Central memory CD8-positive, alpha-beta T cell (primary cell): ENCODE measurements around the gene SBK2.

ENCODE experiments used
- ATAC-seq: fragments of 150-1000 bp; cut with Tn5 transposase; replicated peaks from 2 replicates; pipeline ENCODE4 v1.10.0; 2022; ENCODE audit warnings: mild to moderate bottlenecking, moderate FRiP score, moderate number of reproducible peaks; ENCODE audit not compliant: poor library complexity, severe bottlenecking; ENCODE audit errors: extremely low read depth
- DNase-seq, 2 donors: peaks; one replicate each; pipeline ENCODE4 v3.0.0; 2021; ENCODE audit warnings: low spot score in 2 of 2
- H3K27ac Mint-ChIP-seq: one replicate; pipeline ENCODE4 v1.8.0; 2022; ENCODE audit warnings: low read depth, mild to moderate bottlenecking, moderate library complexity, mixed read lengths
- H3K27me3 Mint-ChIP-seq: one replicate; pipeline ENCODE4 v1.8.0; 2022; ENCODE audit warnings: mixed read lengths
- H3K36me3 Mint-ChIP-seq: one replicate; pipeline ENCODE4 v1.8.0; 2022; ENCODE audit warnings: mild to moderate bottlenecking, moderate library complexity, mixed read lengths; ENCODE audit not compliant: insufficient read depth
- H3K4me1 Mint-ChIP-seq: one replicate; pipeline ENCODE4 v1.8.0; 2022; ENCODE audit warnings: mixed read lengths
- H3K4me3 Mint-ChIP-seq: one replicate; pipeline ENCODE4 v1.8.0; 2022; ENCODE audit warnings: mild to moderate bottlenecking, moderate library complexity, mixed read lengths
- H3K9me3 Mint-ChIP-seq: one replicate; pipeline ENCODE4 v1.8.0; 2022; ENCODE audit warnings: mixed read lengths

The SBK2 gene

DNA sequence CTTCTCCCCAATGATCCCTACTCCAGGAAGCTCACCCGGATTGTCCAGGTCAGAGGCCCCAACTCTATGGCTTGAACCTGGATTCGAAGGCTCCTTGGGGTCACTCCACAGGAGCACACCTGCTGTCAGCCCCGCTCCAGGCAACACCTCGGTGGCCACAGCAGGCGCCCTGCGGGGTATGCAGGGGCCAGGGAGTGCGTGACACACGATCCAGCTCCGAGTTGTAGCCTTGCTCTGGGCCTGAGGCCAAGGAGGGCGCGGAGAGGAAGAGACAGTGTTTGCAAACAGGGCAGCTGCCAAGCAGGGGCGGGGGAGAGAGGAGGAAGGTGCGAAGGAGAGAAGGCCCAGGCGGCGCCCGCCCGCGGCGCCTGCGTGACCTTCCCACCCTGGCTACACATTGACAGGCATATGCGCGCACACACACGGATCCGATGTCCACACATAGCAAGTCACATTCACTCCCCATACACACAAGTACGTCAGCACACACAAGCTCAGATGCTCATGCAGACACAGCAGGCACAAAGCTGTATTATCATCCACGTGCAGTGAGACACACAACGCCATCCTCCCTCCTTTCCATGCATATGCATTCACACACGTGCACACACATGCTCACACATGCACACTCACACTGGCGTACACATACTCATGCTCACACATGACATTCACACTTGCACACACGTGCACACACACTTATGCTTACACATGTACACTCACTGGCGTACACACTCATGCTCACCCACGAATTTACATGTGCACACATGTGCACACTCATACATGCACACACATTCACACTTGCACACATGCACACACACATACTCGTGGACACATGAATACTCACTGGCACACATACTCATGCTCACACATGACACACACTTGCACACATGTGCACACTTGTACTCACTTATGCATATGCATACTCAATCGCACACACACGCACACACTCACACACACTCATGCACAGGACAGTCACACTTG lies 10.4 kb downstream of the SBK2 start:
- no peak overlapping the region for H3K4me3 Mint-ChIP-seq
- H3K36me3 Mint-ChIP-seq: no peaks in the 10 kb centered on the region
- no peaks in the 10 kb centered on the region for H3K9me3 Mint-ChIP-seq
- no peak for DNase-seq
- no peaks in the 10 kb centered on the region for H3K27me3 Mint-ChIP-seq
- no peaks in the 10 kb centered on the region for H3K4me1 Mint-ChIP-seq
- no peak for ATAC-seq
- no peak overlapping the region for H3K27ac Mint-ChIP-seq

DNA sequence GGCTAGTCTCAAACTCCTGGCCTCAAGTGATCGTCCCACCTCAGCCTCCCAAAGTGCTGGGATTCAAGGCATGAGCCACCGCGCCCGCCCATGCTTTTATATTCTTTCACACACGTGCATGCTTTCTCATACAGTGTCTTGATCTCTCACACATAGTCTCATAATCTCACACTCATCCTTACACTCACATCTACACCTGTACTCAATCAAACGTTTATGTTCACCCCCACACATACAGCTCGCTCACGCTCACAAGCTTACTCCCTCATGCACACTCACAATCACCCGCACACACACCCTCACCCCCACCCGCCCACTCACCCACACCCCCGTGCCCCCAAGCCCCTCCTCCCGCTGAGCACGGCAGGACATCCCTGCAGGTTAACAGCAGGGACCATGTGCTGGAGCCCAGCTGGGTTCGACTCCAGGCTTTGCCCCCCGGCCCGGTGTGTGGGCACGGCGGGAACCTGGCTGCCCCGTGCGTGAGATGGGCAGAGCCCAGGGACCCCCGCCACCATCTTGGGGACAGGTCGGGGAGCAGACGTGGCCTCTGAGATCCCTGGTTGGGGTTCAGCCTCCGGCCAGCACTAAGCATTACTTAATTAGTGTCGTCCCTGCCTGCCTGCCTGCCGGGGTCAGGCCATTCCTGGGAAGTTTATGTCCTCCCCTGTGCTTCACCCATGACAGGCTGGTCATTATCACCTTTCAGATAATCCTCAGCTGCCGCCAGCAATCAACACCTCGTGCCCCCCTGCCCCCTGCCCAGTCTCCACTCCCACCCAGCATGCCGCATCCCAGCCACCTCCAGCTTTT lies 11.4 kb downstream of the SBK2 start:
- no peak overlapping the region for H3K27ac Mint-ChIP-seq
- no peaks in the 10 kb centered on the region for H3K36me3 Mint-ChIP-seq
- no peaks in the 10 kb centered on the region for H3K27me3 Mint-ChIP-seq
- H3K9me3 Mint-ChIP-seq: no peaks in the 10 kb centered on the region
- DNase-seq (no peak), ATAC-seq (no peak)
- H3K4me3 Mint-ChIP-seq: no peak overlapping the region
- no peaks in the 10 kb centered on the region for H3K4me1 Mint-ChIP-seq

DNA sequence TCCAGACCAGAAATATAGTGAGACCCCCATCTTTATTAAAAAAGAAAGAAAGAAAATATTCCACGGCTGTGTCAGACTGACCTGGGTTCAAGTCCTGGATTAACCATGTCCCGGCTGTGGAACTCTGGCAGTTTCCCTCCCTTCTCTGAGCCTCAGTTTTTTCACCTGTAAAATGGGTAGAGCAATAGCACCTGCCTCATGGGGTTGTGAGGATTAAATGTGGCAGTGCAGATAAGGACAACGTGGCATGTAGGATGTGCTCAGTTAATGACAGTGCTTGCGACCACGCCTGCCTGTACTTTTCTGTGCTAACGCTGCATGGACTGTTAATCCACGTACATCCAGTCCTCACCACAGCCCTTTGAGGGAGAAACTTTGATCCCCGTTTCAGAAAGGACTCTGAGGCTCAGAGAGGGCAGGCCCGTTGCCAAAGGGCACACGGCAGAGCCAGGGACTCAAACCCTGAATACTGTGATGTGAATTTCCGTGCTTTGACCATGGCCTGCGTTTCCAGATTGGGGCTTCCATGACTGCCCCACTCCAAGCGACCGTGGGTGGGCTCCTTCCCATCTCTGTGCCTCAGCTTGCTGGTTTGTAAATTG lies 16.1 kb downstream of the SBK2 start:
- H3K4me1 Mint-ChIP-seq: peaks cover 5% of the 10 kb centered on the region
- ATAC-seq (no peak), DNase-seq (no peak)
- no peaks in the 10 kb centered on the region for H3K27me3 Mint-ChIP-seq
- H3K9me3 Mint-ChIP-seq: no peaks in the 10 kb centered on the region
- no peak overlapping the region for H3K27ac Mint-ChIP-seq
- no peak overlapping the region for H3K4me3 Mint-ChIP-seq
- no peaks in the 10 kb centered on the region for H3K36me3 Mint-ChIP-seq

DNA sequence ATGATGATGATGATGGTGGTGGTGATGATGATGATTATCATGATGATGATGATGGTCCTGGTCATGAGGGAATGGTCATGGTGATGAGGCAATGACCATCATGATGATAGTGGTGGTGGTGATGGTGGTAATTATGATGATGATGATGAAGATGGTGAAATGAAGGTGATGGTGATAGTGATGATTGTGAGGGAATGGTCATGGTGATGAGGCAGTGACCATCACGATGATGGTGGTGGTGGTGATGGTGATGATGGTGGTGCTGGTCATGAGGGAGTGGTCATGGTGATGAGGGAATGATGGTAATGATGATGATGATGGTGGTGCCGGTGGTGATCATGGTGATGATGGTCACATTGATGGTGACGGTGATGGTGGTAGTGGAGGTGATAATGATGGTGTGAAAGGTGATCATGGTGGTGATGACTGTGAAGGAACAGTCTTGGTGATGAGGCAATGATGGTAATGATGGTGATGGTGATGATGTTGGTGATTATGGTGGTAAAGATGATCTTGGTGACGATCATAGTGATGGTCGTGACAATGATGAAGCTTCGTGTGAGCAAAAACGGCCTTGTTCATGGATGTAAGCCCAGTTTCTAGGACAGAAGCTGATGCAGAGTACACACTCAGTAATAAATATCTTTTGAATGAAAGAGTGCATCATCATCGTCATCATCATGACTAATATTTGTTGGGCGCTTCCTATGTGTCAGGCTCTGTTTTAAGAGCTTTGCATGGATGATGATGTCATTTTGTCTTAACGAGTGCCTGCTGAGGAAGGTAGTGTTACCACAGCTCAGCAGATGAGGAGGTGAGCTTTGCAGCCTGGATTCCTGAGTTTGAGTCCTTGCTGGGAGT lies 17.3 kb downstream of the SBK2 start:
- ATAC-seq (no peak), DNase-seq (no peak)
- Mint-ChIP-seq H3K36me3 (no peaks in the 10 kb centered on the region), H3K9me3 (no peaks in the 10 kb centered on the region), H3K27ac (no peak overlapping the region), H3K4me3 (no peak overlapping the region), H3K4me1 (peaks cover 5% of the 10 kb centered on the region), H3K27me3 (no peaks in the 10 kb centered on the region)

DNA sequence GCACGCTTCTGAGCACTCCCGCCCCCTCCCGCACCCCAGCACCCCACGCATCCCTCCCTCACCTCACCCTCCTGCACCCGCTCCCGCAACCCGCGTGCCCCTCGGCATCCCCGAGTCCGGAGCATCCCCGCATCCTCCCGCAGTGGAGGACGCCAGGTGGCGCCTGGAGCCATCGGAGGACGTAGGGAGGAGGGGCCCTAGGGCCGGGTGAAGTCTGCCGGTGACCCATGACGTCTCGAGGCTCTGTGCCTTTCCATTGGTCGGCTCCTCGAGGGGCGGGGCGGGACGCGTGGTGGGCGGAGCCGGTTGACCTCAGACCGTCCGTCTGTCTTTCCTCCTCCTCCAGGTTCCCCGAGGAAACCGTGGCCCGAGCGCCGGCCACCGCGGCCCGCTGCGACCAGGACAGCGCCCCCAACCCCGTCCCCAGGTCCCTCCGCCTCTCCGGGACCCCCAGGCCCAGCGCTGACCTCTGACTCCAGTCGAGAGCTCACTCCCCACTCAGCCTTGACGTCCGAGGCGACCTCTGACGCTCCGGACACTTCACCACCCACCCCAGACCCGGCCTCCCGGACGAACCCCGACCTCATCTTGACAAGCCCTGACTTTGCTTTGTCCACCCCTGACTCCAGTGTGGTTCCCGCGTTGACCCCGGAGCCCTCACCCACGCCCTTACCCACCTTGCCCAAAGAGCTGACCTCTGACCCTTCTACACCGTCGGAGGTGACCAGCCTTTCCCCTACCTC lies 19.9 kb downstream of the SBK2 start:
- Mint-ChIP-seq H3K9me3 (no peaks in the 10 kb centered on the region), H3K4me1 (peaks cover 5% of the 10 kb centered on the region), H3K36me3 (no peaks in the 10 kb centered on the region), H3K4me3 (peak overlapping the region; percentile 68), H3K27me3 (peaks cover 18% of the 10 kb centered on the region), H3K27ac (peak overlapping the region; percentile 45)
- ATAC-seq: peak; percentile 100
- peak; percentile 82 to 87 for DNase-seq

DNA sequence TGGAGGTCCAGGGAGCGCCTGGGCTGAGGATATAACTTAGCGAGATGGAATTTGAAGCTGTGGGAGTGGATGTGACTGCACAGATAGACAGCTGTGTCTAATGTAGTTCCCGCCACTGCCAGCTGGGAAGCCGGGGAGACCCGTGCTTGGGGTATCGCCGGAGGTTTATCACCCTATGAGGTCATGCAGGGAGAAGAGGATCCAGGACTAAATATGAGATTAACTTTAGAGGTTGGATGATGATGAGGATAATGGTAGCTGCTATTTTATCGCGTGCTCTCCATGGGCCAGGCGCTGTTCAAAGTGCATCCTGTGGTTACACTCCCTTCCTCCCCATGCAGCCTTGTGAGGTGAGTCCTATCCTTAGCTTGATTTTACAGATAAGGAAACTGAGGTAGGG lies 28.8 kb downstream of the SBK2 start:
- H3K27me3 Mint-ChIP-seq: peaks cover 45% of the 10 kb centered on the region

DNA sequence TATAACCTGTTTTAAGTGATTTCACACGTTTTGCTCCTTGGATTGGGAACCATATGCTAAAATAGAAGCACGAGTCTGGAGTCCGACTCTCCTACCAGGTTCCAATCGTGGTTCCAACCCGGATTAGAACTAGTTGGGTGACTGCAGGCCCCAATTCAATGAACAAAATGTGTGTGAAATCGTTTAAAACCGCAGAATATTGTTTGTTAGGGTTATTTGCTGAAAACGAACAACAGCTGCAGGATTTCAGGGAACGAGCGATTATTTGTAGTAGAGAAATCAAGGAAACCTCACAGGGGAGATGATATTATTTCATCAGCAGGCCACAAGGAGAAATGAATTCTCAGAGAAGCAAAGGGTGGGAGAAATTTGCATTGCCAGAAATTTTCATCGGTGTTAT lies 32.0 kb downstream of the SBK2 start:
- Mint-ChIP-seq H3K27me3 (peaks cover 22% of the 10 kb centered on the region), H3K4me1 (peaks cover 13% of the 10 kb centered on the region), H3K27ac (no peak overlapping the region), H3K9me3 (no peaks in the 10 kb centered on the region), H3K36me3 (peaks cover 16% of the 10 kb centered on the region), H3K4me3 (no peak overlapping the region)
- DNase-seq (no peak), ATAC-seq (no peak)

More for the DNA sequence above, 28.8 kb downstream of the SBK2 start:
- ATAC-seq: no peak
- H3K4me1 Mint-ChIP-seq: peaks cover 11% of the 10 kb centered on the region
- H3K27ac Mint-ChIP-seq: no peak overlapping the region
- H3K4me3 Mint-ChIP-seq: no peak overlapping the region
- H3K9me3 Mint-ChIP-seq: no peaks in the 10 kb centered on the region
- no peak for DNase-seq
- peaks cover 11% of the 10 kb centered on the region for H3K36me3 Mint-ChIP-seq

DNA sequence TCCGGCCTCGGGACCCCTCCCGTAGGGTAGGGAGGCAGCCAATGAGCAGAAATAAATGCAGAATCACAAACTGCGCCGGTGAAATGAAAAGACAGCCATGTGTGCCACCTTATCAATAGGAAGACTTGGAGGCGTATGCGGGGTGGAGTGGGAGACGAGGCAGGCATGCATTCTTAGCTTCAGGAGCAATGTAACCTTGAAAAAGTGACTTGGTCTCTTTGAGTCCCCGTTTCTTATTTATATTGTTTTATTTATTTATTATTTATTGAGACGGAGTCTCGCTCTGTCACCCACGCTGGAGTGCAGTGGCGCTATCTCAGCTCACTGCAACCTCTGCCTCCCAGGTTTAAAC lies 32.7 kb downstream of the SBK2 start:
- peak overlapping the region; percentile 82 for H3K27ac Mint-ChIP-seq
- peak; percentile 5 for ATAC-seq

DNA sequence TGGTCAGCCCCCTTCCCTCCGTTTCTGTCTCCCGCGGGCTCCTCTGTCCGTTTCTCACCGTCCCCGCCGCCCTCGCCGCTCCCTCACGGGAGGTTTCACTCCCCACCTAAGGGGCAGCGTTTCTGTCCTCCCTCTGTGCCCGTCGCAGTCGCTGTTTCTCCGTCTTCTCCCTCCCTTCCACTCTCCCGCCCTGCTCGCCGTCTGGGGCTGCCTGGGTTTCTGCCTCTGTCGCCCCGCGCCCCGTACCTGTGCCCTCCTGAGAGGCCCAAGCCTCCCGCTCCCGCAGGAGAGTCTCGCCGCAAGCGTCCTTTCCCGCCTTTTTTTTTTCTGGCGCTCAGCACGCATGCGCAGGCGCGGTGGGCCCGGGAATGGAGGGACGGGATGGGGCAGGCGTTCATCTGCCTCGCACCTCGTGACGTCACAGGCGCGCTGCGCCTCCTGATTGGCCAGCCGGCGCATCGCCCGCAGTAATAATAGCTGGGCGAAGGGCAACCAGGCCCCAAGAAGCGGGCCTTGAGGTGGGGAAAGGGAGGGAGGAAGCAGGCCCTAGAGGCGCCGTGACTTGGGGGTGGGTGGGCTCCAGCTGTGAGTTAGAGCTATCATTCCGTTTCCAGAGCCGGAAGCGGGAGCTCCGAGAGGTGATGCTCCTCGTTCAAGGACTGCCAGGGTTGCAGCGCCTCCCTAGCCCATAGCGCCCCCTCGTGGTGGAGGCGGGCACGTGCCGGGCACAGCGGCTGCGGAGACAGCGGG lies 33.3 kb downstream of the SBK2 start:
- H3K36me3 Mint-ChIP-seq: peaks cover 16% of the 10 kb centered on the region
- peaks cover 13% of the 10 kb centered on the region for H3K4me1 Mint-ChIP-seq
- peak; percentile 95 for ATAC-seq

More for the DNA sequence above, 32.7 kb downstream of the SBK2 start:
- Mint-ChIP-seq H3K4me1 (peaks cover 13% of the 10 kb centered on the region), H3K9me3 (no peaks in the 10 kb centered on the region), H3K4me3 (peak overlapping the region; percentile 84), H3K27me3 (peaks cover 18% of the 10 kb centered on the region), H3K36me3 (peaks cover 16% of the 10 kb centered on the region)
- DNase-seq: no peak

DNA sequence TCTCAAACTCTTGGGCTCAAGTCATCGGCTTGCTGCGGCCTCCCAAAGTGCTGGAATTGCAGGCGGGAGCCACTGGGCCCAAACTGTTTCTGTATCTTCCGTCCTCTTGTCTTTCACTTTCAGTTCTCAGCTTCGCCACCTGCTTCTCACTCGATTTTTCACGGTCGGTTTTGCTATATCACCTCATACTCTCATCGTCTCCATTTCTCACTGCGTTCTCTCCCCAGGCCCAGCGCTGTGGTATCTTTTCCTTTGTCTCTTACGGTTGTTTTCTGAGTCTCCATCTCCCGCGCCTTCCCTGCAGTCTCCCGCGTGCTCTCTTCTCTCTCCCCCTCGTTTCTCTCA lies 33.8 kb downstream of the SBK2 start:
- H3K9me3 Mint-ChIP-seq: no peaks in the 10 kb centered on the region
- ATAC-seq (peak; percentile 25), DNase-seq (no peak)
- H3K27me3 Mint-ChIP-seq: peaks cover 9% of the 10 kb centered on the region
- H3K4me1 Mint-ChIP-seq: peaks cover 13% of the 10 kb centered on the region
- peaks cover 16% of the 10 kb centered on the region for H3K36me3 Mint-ChIP-seq
- peak overlapping the region; percentile 84 for H3K4me3 Mint-ChIP-seq
- peak overlapping the region; percentile 82 for H3K27ac Mint-ChIP-seq

More for the DNA sequence above, 33.3 kb downstream of the SBK2 start:
- Mint-ChIP-seq H3K4me3 (peak overlapping the region; percentile 84), H3K27me3 (peaks cover 13% of the 10 kb centered on the region), H3K9me3 (no peaks in the 10 kb centered on the region), H3K27ac (peak overlapping the region; percentile 82)
- peak; percentile 88 to 97 for DNase-seq
